GM12878 (cell line): ENCODE results near the gene DSTN. TPM values are rescaled to one million over a fixed set of nuclear protein-coding genes. Genes with fewer than 3 reads are reported as not detected.

ENCODE experiments used
- ATAC-seq: fragments of 200-7000 bp; cut with Tn5 transposase; 3 replicates; pipeline ENCODE4 v1.9.1; 2020; ENCODE audit warnings: mild to moderate bottlenecking, moderate library complexity
- BruUV-seq: library from RNA; stranded (reverse); fragments of 400-500 nt; replicated peaks from 2 replicates; lab custom pipeline; 2021; lab: Mats Ljungman, UMichigan
- CTCF ChIA-PET: fragments of 300-600 bp; sonication (Branson Sonifier 250); formaldehyde crosslinking; extraction: SDS; loops from one replicate; lab custom pipeline; 2021; ENCODE audit warnings: inconsistent platforms; lab: Yijun Ruan, JAX
- POLR2A ChIA-PET: fragments of 350-600 bp; formaldehyde crosslinking; extraction: SDS; loops from one replicate; lab custom pipeline; 2021; ENCODE audit warnings: inconsistent platforms; lab: Charles Lee
- RAD21 ChIA-PET: fragments of 300-600 bp; sonication (Branson Sonifier 250); formaldehyde crosslinking; loops from one replicate; lab custom pipeline; 2023; ENCODE audit warnings: antibody characterized with exemption; ENCODE audit not compliant: unreplicated experiment; lab: Charles Lee
- SMC1A ChIA-PET: fragments of 300-600 bp; sonication (Branson Sonifier 250); formaldehyde crosslinking; loops from one replicate; lab custom pipeline; 2023; ENCODE audit not compliant: unreplicated experiment, uncharacterized antibody; lab: Charles Lee
- DNase-seq: peaks from one replicate; pipeline ENCODE4 v3.0.0-alpha.2; 2011; ENCODE audit warnings: low read depth, low spot score
- FAIRE-seq: peaks from 3 replicates; lab custom pipeline; 2011; peaks lifted over from hg19 to GRCh38; lab: Jason Lieb, UNC
- H2AFZ ChIP-seq: 2 replicates; pipeline ENCODE4 v1.6.0; 2011; ENCODE audit warnings: low read depth, low read length, control low read depth; ENCODE audit not compliant: control insufficient read depth
- H3K27ac ChIP-seq: 2 replicates; pipeline ENCODE4 v1.5.1; 2011; ENCODE audit warnings: control low read depth; ENCODE audit not compliant: control insufficient read depth, insufficient read depth
- H3K27me3 ChIP-seq, 2 experiments: replicated peaks in 1 of 2; 2 replicates each; pipeline versions ENCODE4 v1.6.0 to v1.6.1; 2011; ENCODE audit warnings: low read length in 1 of 2; ENCODE audit not compliant: control insufficient read depth in 2 of 2, insufficient read depth in 2 of 2
- H3K36me3 ChIP-seq, 2 experiments: 2 replicates each; pipeline ENCODE4 v1.5.1; 2011; ENCODE audit warnings: low read length in 1 of 2; ENCODE audit not compliant: control insufficient read depth in 2 of 2, insufficient read depth in 2 of 2
- H3K4me1 ChIP-seq: 2 replicates; pipeline ENCODE4 v1.6.1; 2011; ENCODE audit warnings: mild to moderate bottlenecking, low read length, moderate library complexity, mixed read lengths; ENCODE audit not compliant: control insufficient read depth, insufficient read depth
- H3K4me2 ChIP-seq: 2 replicates; pipeline ENCODE4 v1.6.0; 2011; ENCODE audit warnings: control low read depth; ENCODE audit not compliant: control insufficient read depth, insufficient read depth
- H3K4me3 ChIP-seq: fragments of 200-600 bp; sonication (generic); 2 replicates; pipeline ENCODE4 v1.5.1; 2016
- H3K79me2 ChIP-seq: 2 replicates; pipeline ENCODE4 v1.6.0; 2011; ENCODE audit warnings: low read length; ENCODE audit not compliant: control insufficient read depth, insufficient read depth
- H3K9ac ChIP-seq: 2 replicates; pipeline ENCODE4 v1.8.0; 2011; ENCODE audit warnings: low read length, control low read depth, mixed read lengths; ENCODE audit not compliant: control insufficient read depth, insufficient read depth
- H3K9me3 ChIP-seq: replicated peaks from 3 replicates; pipeline ENCODE4 v1.5.1; 2011; ENCODE audit warnings: mild to moderate bottlenecking, low read length; ENCODE audit not compliant: control insufficient read depth, insufficient read depth
- H4K20me1 ChIP-seq: 2 replicates; pipeline ENCODE4 v1.6.0; 2011; ENCODE audit not compliant: control insufficient read depth, insufficient read depth
- BACH1 ChIP-seq: fragments of 450-650 bp; IDR thresholded peaks from 2 replicates; pipeline ENCODE4 v1.6.1; 2017; ENCODE audit warnings: mild to moderate bottlenecking, borderline replicate concordance
- CBX5 ChIP-seq: sonication (generic); IDR thresholded peaks from 2 replicates; pipeline ENCODE4 v1.6.1; 2016; ENCODE audit warnings: low read depth, moderate library complexity, mild to moderate bottlenecking, inconsistent platforms
- SRF ChIP-seq, 2 experiments: IDR thresholded peaks; 2 replicates each; pipeline ENCODE4 v1.6.1; 2011; ENCODE audit warnings: low read depth in 2 of 2, low read length in 2 of 2, mild to moderate bottlenecking in 1 of 2, moderate library complexity in 1 of 2
- ZNF274 ChIP-seq: IDR thresholded peaks from one replicate; pipeline ENCODE4 v1.8.0; 2011; ENCODE audit not compliant: insufficient read length, insufficient read depth
- WGBS: methylation state at CpG from one replicate; pipeline ENCODE4 v1.1.6; 2016; ENCODE audit warnings: low lambda C conversion rate; ENCODE audit not compliant: insufficient replicate concordance, insufficient coverage; ENCODE audit errors: missing lambda C conversion rate; 5-methylcytosine and 5-hydroxymethylcytosine counted together
- in situ Hi-C: fragments of 300-500 bp; cut with MboI; formaldehyde crosslinking; loops from 9 replicates; pipeline ENCODE4 v1.14.3; 2018; ENCODE audit warnings: mixed read lengths
- intact Hi-C: fragments of 100-400 bp; cut with micrococcal nuclease; formaldehyde crosslinking; loops from one replicate; pipeline ENCODE4 v1.14.2; 2022; ENCODE audit not compliant: unreplicated experiment
- polyA plus RNA-seq, 11 experiments: library from polyadenylated mRNA; depleted of rRNA in 4 of 11; unstranded in 6 of 11; stranded (reverse) in 5 of 11; fragments of >200 nt; fragmentation: Nextera tagmentation in 4 of 11; fragmentation: Illumina TruSeq in 1 of 11; extraction: Ambion mirVana in 4 of 11; extraction: Trizol in 1 of 11; gene quantifications; 1 replicate in 1 of 11; 2 replicates in 10 of 11; pipeline versions ENCODE4 v1.2.1 to v1.2.3, GENCODE V29; 2011 to 2016; ENCODE audit warnings: inconsistent platforms in 2 of 11, missing spikeins in 2 of 11, low read depth in 1 of 11
- total RNA-seq, 4 experiments: library from RNA; depleted of rRNA in 3 of 4; stranded (reverse); fragments of >200 nt in 3 of 4; fragmentation: Illumina TruSeq in 1 of 4; extraction: Trizol in 1 of 4; gene quantifications; 2 replicates each; pipeline versions ENCODE4 v1.2.1 to v1.2.3, GENCODE V29; 2013 to 2021
- TF ChIP-seq, protein P1 (sequence below): IDR thresholded peaks from 2 replicates; pipeline ENCODE4 v1.6.1; 2011; ENCODE audit warnings: borderline replicate concordance, low read depth, mild to moderate bottlenecking, moderate library complexity, mixed read lengths, low read length; ENCODE audit not compliant: insufficient read depth; ENCODE audit errors: extremely low read length

DSTN gene
- total and polyA plus RNA-seq, 10 of the 15 experiments (the other 5 are each of a cell fraction or from before 2014, with no cell fraction given) = 26.7 to 137 (median 40.8) TPM

- Histone ChIP-seq H3K27ac (no peak overlapping the region), H3K36me3 (no peaks in the 10 kb centered on the region), H2AFZ (no peak overlapping the region), H3K79me2 (peaks cover 11% of the 10 kb centered on the region), H3K27me3 (no peaks in the 10 kb centered on the region), H3K4me2 (no peak overlapping the region), H3K4me3 (no peak overlapping the region), H3K9ac (no peak overlapping the region), H3K4me1 (peaks cover 4% of the 10 kb centered on the region), H4K20me1 (no peaks in the 10 kb centered on the region), H3K9me3 (no peaks in the 10 kb centered on the region)
- SMC1A ChIA-PET = no interaction called here
- DNase-seq (no peak), FAIRE-seq (no peak), ATAC-seq (no peak)
- in situ Hi-C loops = no loop called here
- intact Hi-C loops = no loop called here
- WGBS = 26% methylated on average over 6 of the region's 6 CpGs
- RAD21 ChIA-PET = no interaction called here
- no peak for TF ChIP-seq BACH1
- TF ChIP-seq CBX5 = no peak
- TF ChIP-seq ZNF274 = no peak
- TF ChIP-seq, protein P1, sequence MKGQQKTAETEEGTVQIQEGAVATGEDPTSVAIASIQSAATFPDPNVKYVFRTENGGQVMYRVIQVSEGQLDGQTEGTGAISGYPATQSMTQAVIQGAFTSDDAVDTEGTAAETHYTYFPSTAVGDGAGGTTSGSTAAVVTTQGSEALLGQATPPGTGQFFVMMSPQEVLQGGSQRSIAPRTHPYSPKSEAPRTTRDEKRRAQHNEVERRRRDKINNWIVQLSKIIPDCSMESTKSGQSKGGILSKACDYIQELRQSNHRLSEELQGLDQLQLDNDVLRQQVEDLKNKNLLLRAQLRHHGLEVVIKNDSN = no peak
- no peak for TF ChIP-seq SRF (IDR thresholded peaks at IDR 0.05; ENCODE audit: low read depth in 2 of 2, low read length in 2 of 2)
- no TSS peak for BruUV-seq
- CTCF ChIA-PET = no interaction called here
- POLR2A ChIA-PET = no interaction called here
Measured at GRCh38 chr20:17568045-17568788, 1.7 kb upstream of the DSTN start.
